HG02623 (cell line): ENCODE data around the gene MAB21L4.

Experiments used
- ATAC-seq: cut with Tn5 transposase; IDR thresholded peaks from one replicate; pipeline ENCODE4 v1.9.1; 2021; ENCODE audit warnings: moderate library complexity; ENCODE audit not compliant: unreplicated experiment

The MAB21L4 gene

DNA sequence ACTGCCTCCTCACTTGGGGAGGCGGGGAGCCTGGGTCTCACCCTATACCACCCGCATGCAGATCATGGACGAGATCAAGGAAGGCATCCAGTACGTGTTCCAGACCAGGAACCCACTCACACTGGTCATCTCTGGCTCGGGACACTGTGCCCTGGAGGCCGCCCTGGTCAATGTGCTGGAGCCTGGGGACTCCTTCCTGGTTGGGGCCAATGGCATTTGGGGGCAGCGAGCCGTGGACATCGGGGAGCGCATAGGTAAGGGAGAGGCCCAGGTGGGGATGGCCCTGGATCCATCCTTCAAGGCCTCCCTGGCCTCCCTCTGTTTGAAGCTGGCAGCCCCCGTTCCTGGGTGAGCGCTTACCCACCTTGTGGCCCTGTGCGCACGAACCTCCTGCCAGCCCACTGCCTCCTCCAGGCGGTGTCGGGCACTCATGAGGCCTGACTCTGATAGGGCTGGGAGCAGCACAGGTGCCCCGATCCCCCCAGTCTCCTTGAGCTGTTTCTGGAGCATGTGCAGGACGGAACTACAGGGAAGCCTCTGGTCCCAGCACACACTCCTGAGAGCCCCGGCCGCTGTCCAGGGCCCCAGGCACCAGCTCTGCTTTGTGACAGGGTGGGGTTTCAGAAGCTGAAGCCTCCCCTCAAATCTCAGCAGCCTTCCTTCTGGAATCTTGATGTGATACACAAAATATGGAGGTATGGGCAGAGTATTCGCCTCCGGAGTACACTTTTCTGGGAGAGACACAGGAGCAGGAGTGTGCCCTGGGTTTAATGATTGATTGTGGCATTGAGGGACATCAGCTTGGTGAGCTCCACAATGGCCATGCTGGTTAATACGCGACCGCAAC lies 26.6 kb downstream of the MAB21L4 start:
- no peak for ATAC-seq

- no peak for ATAC-seq
Observed at GRCh38 chr2:240868286-240869108, 27.5 kb downstream of the MAB21L4 start, which contains the start of gene AGXT. AGXT (plus strand) TSS chr2:240868824; CDS start chr2:240868866, 42 bp downstream.

GRCh38 chr2:240865391-240865790 lies 30.6 kb downstream of the MAB21L4 start:
- no peak for ATAC-seq

DNA sequence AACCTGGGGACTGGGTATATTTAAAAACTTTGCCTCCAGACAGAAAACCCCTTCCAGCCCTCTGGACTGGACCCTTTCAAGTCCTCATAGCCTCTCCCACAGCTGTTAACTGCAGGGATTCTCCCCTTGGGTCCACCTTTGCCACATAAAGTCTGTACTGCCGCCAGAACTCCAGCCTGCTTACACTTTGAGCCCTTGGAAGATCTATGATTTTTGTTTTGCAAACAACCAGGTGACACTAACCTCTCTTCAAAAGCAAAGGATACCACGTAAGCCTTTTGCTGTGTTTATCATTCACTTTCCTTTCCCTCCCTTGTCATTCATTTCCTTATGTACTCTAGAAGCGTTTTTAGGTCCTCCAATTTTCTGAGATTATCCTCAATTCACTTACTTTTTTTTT lies 31.5 kb downstream of the MAB21L4 start:
- ATAC-seq: no peak

- no peak for ATAC-seq
Observed at GRCh38 chr2:240861547-240861946, 34.4 kb downstream of the MAB21L4 start.

GRCh38 chr2:240858871-240859270 lies 37.1 kb downstream of the MAB21L4 start:
- no peak for ATAC-seq

DNA sequence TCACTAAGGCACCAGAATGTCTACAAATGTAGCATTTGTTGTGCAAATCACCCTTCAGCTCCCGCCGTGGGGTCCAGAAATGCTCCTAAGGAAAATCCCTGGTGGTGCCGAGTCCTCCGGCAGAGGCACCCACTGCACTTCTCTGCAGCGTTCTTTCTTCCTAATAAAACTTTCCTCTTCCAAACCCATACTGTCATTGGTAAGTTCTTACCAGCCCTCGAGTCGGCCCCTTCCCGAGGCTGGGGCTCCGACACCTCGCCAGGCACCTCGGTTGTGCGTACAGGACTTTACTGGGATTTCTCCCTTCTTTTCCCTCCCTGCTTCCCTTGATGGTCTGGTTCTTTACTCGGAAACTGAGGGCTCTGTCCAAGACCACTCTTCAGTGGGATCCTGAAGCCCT lies 37.6 kb downstream of the MAB21L4 start:
- ATAC-seq: no peak

DNA sequence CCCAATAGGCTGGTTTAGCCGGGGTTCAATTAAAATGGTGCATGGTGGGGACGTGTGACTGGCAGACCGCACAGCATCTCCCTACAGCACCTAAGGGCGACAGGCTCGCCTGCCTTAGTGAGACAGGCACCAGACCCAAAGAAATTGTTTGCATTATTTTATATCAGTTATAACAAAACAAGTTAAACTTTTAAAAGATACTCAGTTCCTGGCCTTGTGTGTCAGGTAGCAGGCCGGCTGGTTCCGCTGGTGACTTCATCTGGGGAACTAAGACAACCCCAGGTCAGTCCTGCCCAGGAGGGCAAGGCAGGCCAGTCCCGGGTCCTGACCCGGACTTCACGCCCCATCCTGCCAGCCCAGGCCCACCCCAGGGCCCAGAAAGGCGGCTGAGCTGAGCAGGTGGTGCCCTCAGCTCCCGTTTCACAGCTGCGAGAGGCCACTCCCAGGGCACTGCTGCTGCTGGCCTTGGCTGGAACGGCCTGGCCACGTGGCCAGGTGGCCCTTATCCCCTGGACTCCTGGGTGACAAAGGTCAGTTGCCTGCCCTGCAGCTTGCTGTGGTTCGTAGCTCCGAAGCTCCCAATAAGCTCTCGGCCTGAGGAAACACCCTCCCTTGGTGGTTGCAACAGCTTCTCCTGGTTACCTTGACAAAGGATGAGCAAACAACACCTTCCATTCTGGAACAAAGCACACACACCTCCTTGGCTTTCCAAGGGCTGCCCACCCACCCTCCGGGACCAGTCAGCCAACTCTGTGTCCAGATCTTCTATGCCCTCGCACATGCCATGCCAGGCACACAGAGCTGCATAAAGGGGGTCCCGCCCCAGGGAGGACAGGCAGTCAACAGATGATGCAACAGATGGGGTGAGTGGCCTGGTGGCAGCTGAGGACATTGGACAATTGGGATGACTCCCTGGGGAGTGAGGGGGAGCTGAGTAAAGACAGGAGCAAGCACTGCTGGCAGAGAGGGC lies 38.6 kb downstream of the MAB21L4 start:
- no peak for ATAC-seq

DNA sequence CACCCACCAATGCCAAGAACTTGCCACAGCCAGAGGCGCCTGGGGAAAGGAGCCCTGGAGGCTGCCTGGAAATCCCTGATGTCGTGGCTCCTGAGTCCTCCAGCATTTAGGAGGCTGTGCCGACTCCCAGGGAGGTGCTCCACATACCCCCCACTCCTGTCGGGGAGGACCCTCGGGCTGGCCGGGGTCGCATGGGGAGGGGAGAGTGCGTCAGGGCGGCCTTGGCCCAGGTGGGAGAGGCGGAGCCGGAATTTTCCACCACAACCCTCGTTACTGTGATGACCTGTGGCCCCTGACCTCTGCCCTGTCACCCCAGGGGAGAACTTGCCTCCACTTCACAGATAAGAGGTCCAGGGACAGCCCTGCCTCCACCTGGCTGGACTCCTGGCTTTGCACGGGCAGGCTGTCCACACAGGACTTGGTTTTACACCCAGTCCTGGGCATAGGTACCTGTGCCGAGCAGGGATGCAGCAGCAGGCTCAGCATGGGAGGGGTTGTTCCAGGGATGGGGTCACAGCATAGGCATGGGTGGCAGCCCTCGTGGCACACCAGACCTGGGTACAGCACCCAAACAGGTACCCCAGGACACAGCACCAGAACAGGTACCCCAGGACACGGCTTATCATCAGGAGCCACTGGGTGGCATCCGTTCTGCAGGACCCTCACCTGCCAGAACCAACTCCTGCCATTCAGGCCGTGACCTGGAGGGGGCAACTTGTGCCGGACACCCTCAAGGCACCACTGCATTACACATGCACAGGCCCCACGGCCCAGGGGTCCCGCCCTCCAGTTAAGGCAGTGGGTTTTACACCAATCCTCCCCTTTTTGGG lies 39.6 kb downstream of the MAB21L4 start:
- ATAC-seq: no peak

- ATAC-seq: no peak
Observed at GRCh38 chr2:240855670-240856069, 40.3 kb downstream of the MAB21L4 start.

GRCh38 chr2:240852671-240853314 lies 43.2 kb downstream of the MAB21L4 start:
- no peak for ATAC-seq

- ATAC-seq: no peak
Observed at GRCh38 chr2:240851078-240851991, 44.6 kb downstream of the MAB21L4 start.

DNA sequence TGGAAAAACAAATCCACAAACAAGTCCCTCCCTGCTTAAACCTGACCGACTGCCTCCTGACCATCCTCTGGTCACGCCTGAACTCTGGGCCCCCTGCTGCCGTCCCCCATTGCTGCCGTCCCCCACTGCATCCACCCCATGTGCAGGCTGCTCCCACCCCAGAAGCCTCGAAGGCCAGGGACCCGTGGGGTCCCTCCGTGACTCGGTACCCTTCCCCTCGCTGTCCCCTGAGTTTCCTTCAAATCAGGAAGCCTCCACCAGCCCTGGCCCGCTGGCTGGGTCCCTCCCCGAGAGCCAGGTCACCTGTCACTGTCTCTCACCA lies 45.2 kb downstream of the MAB21L4 start:
- ATAC-seq: no peak

- no peak for ATAC-seq
Observed at GRCh38 chr2:240850026-240850425, 45.9 kb downstream of the MAB21L4 start.

- ATAC-seq: no peak
Observed at GRCh38 chr2:240848900-240849680, 46.9 kb downstream of the MAB21L4 start.

GRCh38 chr2:240847817-240848216 lies 48.1 kb downstream of the MAB21L4 start:
- ATAC-seq: no peak

- no peak for ATAC-seq
Observed at GRCh38 chr2:240846873-240847595, 48.9 kb downstream of the MAB21L4 start.
